Gastroesophageal sphincter (tissue), 3 donors: ENCODE data around the gene TLR6.

ENCODE experiments used
- EP300 ChIP-seq: sonication (generic); formaldehyde crosslinking; IDR thresholded peaks from one replicate; pipeline ENCODE4 v1.6.1; 2017; ENCODE audit warnings: antibody characterized with exemption, mild to moderate bottlenecking
- TF ChIP-seq, protein P1 (sequence below), 4 experiments: fragments of 200-600 bp in 2 of 4; fragments of 450-650 bp in 2 of 4; sonication (generic) in 1 of 4; IDR thresholded peaks; one replicate each; pipeline ENCODE4 v1.5.1; 2017 to 2019; ENCODE audit warnings: antibody characterized with exemption in 4 of 4, mild to moderate bottlenecking in 2 of 4, moderate library complexity in 2 of 4

DNA sequence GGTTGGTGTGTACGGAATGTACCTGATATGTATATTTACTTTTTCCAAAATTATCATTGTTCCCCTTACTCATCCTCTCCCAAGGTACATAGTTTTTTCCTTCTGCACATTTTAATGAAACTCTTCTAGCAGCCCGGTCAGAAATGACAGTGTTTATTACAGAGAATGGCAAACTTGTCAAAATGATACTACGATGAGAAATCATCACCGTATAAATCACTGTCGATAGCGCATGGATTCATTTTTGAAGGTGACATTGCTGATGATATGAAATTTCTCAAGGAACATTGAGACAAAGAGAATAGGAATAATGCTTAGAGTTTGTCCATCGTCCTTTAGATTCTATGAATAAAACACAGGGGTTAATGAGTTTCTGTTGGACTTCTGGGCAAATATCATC is 41.6 kb upstream of the TLR6 start:
- TF ChIP-seq, protein P1, sequence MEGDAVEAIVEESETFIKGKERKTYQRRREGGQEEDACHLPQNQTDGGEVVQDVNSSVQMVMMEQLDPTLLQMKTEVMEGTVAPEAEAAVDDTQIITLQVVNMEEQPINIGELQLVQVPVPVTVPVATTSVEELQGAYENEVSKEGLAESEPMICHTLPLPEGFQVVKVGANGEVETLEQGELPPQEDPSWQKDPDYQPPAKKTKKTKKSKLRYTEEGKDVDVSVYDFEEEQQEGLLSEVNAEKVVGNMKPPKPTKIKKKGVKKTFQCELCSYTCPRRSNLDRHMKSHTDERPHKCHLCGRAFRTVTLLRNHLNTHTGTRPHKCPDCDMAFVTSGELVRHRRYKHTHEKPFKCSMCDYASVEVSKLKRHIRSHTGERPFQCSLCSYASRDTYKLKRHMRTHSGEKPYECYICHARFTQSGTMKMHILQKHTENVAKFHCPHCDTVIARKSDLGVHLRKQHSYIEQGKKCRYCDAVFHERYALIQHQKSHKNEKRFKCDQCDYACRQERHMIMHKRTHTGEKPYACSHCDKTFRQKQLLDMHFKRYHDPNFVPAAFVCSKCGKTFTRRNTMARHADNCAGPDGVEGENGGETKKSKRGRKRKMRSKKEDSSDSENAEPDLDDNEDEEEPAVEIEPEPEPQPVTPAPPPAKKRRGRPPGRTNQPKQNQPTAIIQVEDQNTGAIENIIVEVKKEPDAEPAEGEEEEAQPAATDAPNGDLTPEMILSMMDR (IDR thresholded peaks at IDR 0.05) = no peak
- TF ChIP-seq EP300 = no peak
